ENCODE measurements around the gene LRP2. TPM values are rescaled to one million over a fixed set of nuclear protein-coding genes. Genes with fewer than 3 reads are reported as not detected.

Gene LRP2
- total RNA-seq, 2 donors from 2014 or later, result 0.37 to 0.70 TPM

DNA sequence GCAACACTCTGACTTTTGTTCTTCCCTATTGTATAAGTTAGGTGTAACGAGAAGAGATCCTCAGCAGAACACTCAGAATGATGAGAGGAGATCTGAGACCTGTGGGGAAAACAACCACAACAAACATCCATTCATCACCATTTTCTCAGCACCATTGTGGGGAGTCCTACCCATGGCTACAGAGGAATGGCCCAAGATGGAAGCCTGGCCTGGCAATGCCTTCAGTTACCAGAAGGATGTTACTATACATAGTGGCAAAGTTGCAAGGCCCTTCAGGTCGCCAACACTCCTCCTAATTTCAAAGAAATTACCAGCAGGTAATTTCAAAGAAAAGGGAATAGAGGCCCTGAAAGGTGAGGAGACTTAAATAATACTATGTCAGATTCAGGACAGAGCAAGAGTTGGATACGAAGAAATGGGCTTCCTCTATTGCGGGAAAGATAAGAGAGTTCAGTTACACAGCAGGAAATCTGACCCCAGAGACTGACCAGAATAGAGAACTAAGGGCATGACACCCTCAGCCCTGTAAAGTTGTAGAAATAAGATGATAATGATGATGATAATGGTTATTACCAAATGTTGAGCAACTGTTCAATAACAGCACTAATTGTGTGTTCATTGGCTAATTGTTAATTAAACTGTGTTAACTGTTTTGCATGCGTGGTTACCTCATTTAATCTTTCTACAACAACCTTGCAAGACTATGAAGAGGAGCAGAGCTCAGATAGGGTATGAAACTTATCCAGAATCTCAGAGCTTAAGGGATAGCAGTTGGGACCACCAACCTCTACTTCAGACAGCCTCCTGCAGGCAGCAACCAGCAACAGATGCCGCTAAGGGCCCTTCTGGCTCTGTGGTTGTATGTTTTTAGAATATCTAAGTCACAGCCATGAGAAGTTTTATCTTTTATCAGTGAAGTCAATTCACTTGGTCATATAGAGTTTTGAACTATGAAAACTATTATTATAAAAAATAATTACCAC is 255.5 kb downstream of the LRP2 start:
- H3K4me3 Mint-ChIP-seq, result peak overlapping the region in 1 of 2 donors; percentile 51
- H3K36me3 Mint-ChIP-seq (ENCODE audit: insufficient read depth in 2 of 2), result no peaks in the 10 kb centered on the region
- no peaks in the 10 kb centered on the region for H3K27me3 Mint-ChIP-seq (ENCODE audit: low read depth)
- ATAC-seq (replicated peaks in 1 of 2), result no peak
- H3K4me1 Mint-ChIP-seq (ENCODE audit: low read depth), result peaks cover 56% of the 10 kb centered on the region
- no peak for DNase-seq
- no peaks in the 10 kb centered on the region for H3K9me3 Mint-ChIP-seq
- H3K27ac Mint-ChIP-seq, result peak overlapping the region; percentile 44

DNA sequence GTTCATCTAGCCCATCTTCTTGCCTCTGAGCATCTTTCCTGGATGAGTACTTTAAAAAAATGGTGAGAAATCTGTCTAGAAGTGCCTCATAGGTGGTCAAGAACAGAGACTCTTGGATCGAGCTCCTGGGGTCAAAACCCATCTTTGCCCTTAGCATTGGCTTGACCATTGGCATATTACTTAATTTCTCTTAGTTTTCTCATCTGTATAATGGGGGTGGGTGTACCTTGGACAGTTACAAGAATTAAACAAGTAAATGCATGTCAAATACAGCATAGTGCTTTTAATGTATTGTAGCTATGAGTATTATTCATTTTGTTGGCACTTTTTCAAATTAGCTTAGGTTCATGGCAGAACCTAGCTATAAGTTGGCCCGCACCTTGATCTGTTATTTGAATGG is 256.2 kb downstream of the LRP2 start:
- DNase-seq, result no peak
- Mint-ChIP-seq H3K27ac (no peak overlapping the region), H3K36me3 (ENCODE audit: insufficient read depth in 2 of 2) (no peaks in the 10 kb centered on the region), H3K4me3 (no peak overlapping the region), H3K27me3 (ENCODE audit: low read depth) (no peaks in the 10 kb centered on the region), H3K9me3 (no peaks in the 10 kb centered on the region), H3K4me1 (ENCODE audit: low read depth) (peaks cover 56% of the 10 kb centered on the region)
- ATAC-seq (replicated peaks in 1 of 2), result no peak

DNA sequence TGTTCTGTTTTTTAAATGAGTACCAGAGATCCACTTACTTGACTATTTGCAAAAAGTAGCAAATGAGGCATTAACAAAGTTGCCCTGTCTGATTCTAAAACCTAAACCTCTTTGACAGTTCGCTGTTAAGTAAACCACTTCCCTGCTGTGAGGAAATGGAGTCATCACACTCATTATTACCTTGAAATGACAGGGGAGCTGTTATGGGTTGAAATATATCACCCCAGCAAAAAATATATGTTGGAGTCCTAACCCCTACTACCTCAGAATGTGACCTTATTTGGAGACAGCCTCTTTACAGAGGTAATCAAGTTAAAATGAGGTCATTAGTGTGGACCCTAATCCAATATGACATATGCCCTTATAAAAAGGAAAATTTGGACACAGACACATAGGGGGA is 256.9 kb downstream of the LRP2 start:
- H3K27me3 Mint-ChIP-seq (ENCODE audit: low read depth), result no peaks in the 10 kb centered on the region
- H3K36me3 Mint-ChIP-seq (ENCODE audit: insufficient read depth in 2 of 2), result no peaks in the 10 kb centered on the region
- H3K4me1 Mint-ChIP-seq (ENCODE audit: low read depth), result peaks cover 56% of the 10 kb centered on the region
- peak overlapping the region in 1 of 2 donors; percentile 71 for H3K4me3 Mint-ChIP-seq
- peak in 1 of 2 donors; percentile 43 for ATAC-seq (replicated peaks in 1 of 2)
- no peak for DNase-seq
- H3K27ac Mint-ChIP-seq, result peak overlapping the region; percentile 77
- H3K9me3 Mint-ChIP-seq, result no peaks in the 10 kb centered on the region

DNA sequence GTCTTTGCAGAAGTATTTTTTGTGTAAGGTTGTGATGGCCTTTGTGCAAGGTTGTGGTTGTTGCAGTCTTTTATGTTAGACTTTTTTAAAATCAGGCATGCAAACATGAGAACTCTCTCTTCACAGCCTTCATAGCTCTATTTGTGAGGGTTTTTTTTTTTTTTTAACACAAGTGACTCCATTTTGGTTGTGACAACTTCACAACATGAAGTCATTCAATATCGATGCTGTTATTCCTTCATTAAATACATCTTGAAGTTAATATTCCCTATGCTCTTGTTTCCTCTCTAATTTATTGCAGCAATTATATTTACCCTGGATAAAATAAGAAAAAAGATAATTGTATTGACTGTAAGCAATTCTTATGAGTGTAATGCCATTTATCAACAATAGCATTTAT is 257.5 kb downstream of the LRP2 start:
- Mint-ChIP-seq H3K27me3 (ENCODE audit: low read depth) (no peaks in the 10 kb centered on the region), H3K9me3 (no peaks in the 10 kb centered on the region), H3K36me3 (ENCODE audit: insufficient read depth in 2 of 2) (no peaks in the 10 kb centered on the region), H3K27ac (peak overlapping the region; percentile 77), H3K4me3 (no peak overlapping the region), H3K4me1 (ENCODE audit: low read depth) (peaks cover 55% of the 10 kb centered on the region)
- DNase-seq (no peak), ATAC-seq (replicated peaks in 1 of 2) (no peak)

DNA sequence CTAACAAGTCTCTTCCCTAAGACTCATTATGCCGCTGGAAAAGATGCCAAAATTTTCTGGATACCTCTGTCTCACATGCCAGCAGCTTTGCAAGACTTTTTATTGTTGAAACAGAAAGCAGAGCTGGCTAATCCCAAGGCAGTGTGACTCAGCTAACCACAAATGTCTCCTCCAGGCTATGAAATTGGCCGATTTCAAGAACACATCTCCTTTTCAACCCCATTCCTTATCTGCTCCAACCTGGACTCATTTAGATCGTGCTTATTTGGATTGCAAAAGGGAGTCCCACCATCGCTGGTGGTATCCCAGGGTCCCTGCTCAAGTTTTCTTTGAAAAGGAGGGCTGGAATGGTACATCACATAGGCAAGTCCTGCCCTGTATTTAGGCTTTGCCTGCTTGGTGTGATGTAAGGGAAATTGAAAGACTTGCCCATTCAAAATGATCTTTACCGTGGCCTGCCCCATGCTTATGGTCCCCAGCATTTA is 266.7 kb downstream of the LRP2 start:
- DNase-seq, result peak in 1 of 2 donors; percentile 8
- Mint-ChIP-seq H3K36me3 (ENCODE audit: insufficient read depth in 2 of 2) (peaks cover 0 to 2% of the 10 kb centered on the region in 2 donors), H3K9me3 (peaks cover 0 to 2% of the 10 kb centered on the region in 2 donors), H3K27me3 (ENCODE audit: low read depth) (peaks cover 15% of the 10 kb centered on the region), H3K4me3 (peak overlapping the region; percentile 60), H3K27ac (no peak overlapping the region), H3K4me1 (ENCODE audit: low read depth) (peaks cover 28% of the 10 kb centered on the region)
- peak; percentile 78 to 84 for ATAC-seq (replicated peaks in 1 of 2)

DNA sequence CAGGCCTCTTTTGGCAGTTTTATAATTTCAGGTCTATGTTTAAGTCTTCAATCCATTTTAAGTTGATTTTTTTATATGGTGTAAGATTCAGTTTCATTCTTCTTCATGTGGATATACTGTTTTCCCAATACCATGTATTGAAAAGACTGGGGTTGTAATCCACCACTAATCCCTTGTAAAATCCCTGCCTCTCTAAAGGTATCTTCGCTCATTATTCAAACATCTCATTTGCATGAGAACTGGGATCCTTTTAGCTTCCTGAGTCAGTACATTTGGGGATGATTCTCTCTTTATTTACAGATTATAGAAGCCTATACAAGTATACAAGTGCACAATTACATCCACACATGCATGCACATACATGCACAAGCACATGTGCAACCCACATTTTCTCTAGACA is 267.7 kb downstream of the LRP2 start:
- DNase-seq (no peak), ATAC-seq (replicated peaks in 1 of 2) (no peak)
- H3K9me3 Mint-ChIP-seq, result peaks cover 0 to 2% of the 10 kb centered on the region in 2 donors
- H3K4me1 Mint-ChIP-seq (ENCODE audit: low read depth), result peaks cover 28% of the 10 kb centered on the region
- no peak overlapping the region for H3K4me3 Mint-ChIP-seq
- H3K27me3 Mint-ChIP-seq (ENCODE audit: low read depth), result peaks cover 15% of the 10 kb centered on the region
- no peak overlapping the region for H3K27ac Mint-ChIP-seq
- H3K36me3 Mint-ChIP-seq (ENCODE audit: insufficient read depth in 2 of 2), result peaks cover 0 to 2% of the 10 kb centered on the region in 2 donors

DNA sequence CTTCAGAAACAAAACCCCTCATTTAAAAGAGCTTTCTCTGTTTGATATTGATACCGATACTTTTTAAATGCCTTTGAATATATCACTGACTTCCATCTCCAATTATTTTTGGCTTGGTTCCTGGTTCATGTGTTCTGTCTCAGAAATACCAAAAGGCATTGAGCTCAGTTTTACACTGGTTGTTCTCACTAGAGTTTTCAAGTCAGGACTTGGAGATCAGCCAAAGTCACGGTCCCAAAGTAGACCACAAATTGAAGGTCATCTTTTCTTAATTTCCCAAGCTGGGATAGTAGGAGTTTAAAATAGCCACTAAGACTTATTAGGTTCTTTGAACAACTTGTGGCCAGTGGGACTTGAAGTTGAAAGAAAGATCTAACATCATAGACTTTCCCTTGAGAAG is 268.8 kb downstream of the LRP2 start:
- ATAC-seq (replicated peaks in 1 of 2) (no peak), DNase-seq (no peak)
- Mint-ChIP-seq H3K36me3 (ENCODE audit: insufficient read depth in 2 of 2) (peaks cover 0 to 4% of the 10 kb centered on the region in 2 donors), H3K27ac (no peak overlapping the region), H3K4me1 (ENCODE audit: low read depth) (peaks cover 28% of the 10 kb centered on the region), H3K4me3 (no peak overlapping the region), H3K9me3 (no peaks in the 10 kb centered on the region), H3K27me3 (ENCODE audit: low read depth) (peaks cover 17% of the 10 kb centered on the region)

DNA sequence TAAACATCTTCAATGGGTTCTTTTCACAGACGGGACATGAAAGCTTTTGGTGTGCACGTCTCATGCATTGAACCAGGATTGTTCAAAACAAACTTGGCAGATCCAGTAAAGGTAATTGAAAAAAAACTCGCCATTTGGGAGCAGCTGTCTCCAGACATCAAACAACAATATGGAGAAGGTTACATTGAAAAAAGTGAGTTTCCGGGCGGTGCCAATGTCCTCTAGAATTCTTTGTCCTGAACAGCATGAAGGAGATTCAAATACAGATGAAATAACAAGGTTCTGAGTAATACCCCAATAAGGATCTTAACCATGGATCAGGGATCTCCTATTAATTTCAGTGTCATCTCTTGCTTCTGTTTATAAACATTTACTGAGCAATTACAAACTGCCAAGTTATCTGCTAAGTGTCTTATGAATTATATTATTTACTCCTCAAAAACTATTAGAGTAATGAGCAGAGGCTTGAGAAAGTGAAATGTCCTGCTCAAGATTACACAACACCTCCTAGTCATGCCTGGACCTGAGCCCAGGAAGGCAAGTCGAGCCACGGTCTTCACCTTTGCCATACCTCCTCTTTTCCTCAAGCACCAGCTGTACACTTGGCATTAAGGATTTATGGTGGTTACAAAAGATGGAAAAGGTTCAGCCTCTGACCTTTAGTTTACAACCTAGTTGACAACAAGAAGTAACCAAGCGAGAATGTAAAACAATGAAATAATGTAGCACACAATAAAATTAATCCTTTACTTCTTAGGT is 270.4 kb downstream of the LRP2 start:
- no peak overlapping the region for H3K4me3 Mint-ChIP-seq
- peaks cover 28% of the 10 kb centered on the region for H3K4me1 Mint-ChIP-seq (ENCODE audit: low read depth)
- no peak for DNase-seq
- H3K9me3 Mint-ChIP-seq, result no peaks in the 10 kb centered on the region
- ATAC-seq (replicated peaks in 1 of 2), result no peak
- no peak overlapping the region for H3K27ac Mint-ChIP-seq
- H3K27me3 Mint-ChIP-seq (ENCODE audit: low read depth), result peaks cover 16% of the 10 kb centered on the region
- peaks cover 0 to 5% of the 10 kb centered on the region in 2 donors for H3K36me3 Mint-ChIP-seq (ENCODE audit: insufficient read depth in 2 of 2)

DNA sequence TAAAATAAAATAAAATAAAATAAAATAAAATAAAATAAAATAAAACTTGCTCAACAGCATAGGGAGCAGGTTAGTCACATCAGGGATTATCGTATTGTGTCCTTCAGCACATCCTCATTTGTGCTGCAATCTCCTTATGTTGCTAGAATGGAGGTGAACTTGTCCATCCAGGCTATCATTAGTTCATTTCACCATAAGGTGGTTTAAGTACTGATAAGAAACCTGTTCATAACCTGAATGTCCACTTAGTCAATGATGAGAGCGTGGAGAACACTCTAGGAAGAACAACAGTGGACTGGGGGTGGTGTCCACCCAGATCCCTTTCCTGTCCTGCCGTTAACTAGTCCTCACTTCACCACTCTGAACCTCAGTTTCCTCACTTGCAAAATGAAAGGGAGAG is 271.1 kb downstream of the LRP2 start:
- ATAC-seq (replicated peaks in 1 of 2) (no peak), DNase-seq (no peak)
- peaks cover 25% of the 10 kb centered on the region for H3K4me1 Mint-ChIP-seq (ENCODE audit: low read depth)
- no peak overlapping the region for H3K4me3 Mint-ChIP-seq
- no peak overlapping the region for H3K27ac Mint-ChIP-seq
- peaks cover 0 to 7% of the 10 kb centered on the region in 2 donors for H3K36me3 Mint-ChIP-seq (ENCODE audit: insufficient read depth in 2 of 2)
- no peaks in the 10 kb centered on the region for H3K9me3 Mint-ChIP-seq
- peaks cover 16% of the 10 kb centered on the region for H3K27me3 Mint-ChIP-seq (ENCODE audit: low read depth)

DNA sequence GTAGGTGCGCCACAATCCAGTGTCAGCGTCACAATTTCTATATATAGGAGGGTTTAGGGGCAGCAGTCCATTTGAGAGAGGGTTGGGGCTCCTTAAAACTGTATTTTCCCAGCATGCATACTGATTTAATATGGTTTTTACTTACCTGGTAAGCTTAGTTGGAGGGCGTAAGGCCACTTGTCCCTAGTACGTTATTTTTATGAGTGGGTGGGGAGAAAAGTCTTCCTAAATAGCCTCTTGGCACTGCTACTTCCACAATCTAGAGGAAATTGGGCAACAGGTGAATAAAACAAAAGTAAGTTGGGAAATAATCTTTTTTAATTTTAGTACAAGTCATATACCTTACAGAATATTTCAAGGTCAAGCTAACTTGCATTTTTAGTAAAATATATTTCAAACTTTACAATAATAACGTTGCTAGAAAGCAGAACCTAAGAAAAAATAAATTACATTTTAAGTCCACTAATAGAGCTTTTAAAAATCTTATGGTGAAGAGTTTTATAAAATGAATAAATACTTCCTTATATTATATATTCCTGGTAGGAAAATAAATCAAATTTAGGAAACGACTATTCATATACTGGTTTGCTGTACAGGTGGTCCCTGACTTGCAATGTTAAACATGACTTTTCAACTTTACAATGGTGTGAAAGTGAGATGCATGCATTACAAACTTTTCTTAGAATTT is 272.1 kb downstream of the LRP2 start:
- H3K27ac Mint-ChIP-seq, result no peak overlapping the region
- peaks cover 0 to 2% of the 10 kb centered on the region in 2 donors for H3K9me3 Mint-ChIP-seq
- peaks cover 16% of the 10 kb centered on the region for H3K27me3 Mint-ChIP-seq (ENCODE audit: low read depth)
- no peak overlapping the region for H3K4me3 Mint-ChIP-seq
- peaks cover 15% of the 10 kb centered on the region for H3K4me1 Mint-ChIP-seq (ENCODE audit: low read depth)
- no peak for DNase-seq
- ATAC-seq (replicated peaks in 1 of 2), result no peak
- peaks cover 4 to 17% of the 10 kb centered on the region in 2 donors for H3K36me3 Mint-ChIP-seq (ENCODE audit: insufficient read depth in 2 of 2)

DNA sequence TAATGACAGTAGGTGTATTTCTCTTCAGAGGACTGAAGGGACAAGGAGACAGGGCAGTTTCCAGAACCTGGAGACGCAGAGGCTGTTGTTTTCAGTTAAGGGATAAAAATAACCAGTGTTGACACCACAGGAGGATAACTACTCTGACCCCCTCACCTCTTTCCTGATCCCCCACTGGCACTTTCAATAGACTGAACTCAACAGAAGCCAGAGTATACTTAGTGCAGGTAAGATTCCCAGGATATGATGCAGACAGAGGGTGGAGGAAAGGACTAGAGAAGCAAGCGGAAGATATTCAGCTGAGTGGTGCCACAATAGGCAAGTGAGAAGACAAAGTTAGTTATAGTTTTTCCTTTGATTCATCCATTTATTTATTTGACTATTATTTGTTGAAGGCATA is 273.2 kb downstream of the LRP2 start:
- DNase-seq (no peak), ATAC-seq (replicated peaks in 1 of 2) (no peak)
- Mint-ChIP-seq H3K9me3 (peaks cover 2 to 3% of the 10 kb centered on the region in 2 donors), H3K36me3 (ENCODE audit: insufficient read depth in 2 of 2) (peaks cover 4 to 24% of the 10 kb centered on the region in 2 donors), H3K27ac (no peak overlapping the region), H3K27me3 (ENCODE audit: low read depth) (peaks cover 23% of the 10 kb centered on the region), H3K4me3 (no peak overlapping the region), H3K4me1 (ENCODE audit: low read depth) (peaks cover 4% of the 10 kb centered on the region)

DNA sequence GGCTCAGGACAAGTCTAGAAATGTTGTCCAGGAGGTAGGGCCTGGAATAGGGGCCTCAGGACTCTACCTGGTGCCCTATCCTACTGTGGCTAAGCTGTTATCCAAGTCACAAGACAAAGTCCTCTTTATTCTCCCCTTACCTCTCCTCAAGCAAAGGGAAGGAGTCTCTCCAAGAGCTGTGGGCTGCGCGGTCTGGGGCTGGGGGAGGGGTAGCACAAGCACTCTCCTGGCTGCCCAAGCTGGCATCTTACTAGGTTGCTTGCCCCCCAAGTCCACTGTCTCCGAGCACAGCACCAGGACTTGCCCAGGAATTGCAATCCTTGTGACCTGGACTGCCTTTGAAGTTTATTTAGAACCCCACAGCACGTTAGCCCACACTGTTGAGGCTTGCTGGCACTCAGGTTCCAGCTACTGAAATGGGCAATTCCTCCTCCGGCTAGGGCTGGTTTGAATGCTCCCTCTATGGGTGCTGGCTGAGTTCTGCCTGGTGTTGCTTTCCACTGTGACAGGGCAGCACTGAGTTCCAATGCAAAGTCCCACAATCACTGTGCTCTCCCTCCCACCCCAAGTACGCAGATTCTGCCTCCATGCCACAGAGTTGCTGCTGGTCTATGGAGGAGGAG is 274.5 kb downstream of the LRP2 start:
- DNase-seq (no peak), ATAC-seq (replicated peaks in 1 of 2) (no peak)
- Mint-ChIP-seq H3K27me3 (ENCODE audit: low read depth) (peaks cover 25% of the 10 kb centered on the region), H3K36me3 (ENCODE audit: insufficient read depth in 2 of 2) (peaks cover 4 to 24% of the 10 kb centered on the region in 2 donors), H3K27ac (no peak overlapping the region), H3K4me3 (no peak overlapping the region), H3K9me3 (peaks cover 2 to 3% of the 10 kb centered on the region in 2 donors), H3K4me1 (ENCODE audit: low read depth) (peaks cover 6% of the 10 kb centered on the region)

All from activated T-cell treated with anti-CD3 and anti-CD28 coated beads, Interleukin-2, amount 50 U/mL, for 72 hours (primary cell).